Measurements from ENCODE around the gene GPR52. TPM values are rescaled to one million over a fixed set of nuclear protein-coding genes. Genes with fewer than 3 reads are reported as not detected.

GPR52 gene
- total RNA-seq, 1 donor from 2014 or later: 12.4 TPM

DNA sequence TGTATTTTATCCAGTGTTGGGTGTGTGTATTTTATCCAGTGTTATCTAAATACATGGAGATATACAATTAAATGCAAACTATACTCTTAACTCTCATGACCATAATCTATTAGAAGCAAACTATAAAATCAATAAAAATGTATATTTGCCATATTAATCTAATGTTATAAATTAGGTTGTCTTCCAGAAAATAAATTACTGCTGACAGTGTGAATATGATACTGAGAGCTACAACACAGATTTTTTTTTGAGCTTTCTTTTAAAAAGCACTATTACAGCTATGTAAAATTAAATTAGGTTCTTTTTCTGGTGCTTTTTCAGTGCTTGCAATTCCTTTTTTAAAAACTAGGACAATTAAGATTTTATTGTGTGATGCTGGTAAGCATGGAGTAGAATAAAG lies 19.0 kb upstream of the GPR52 start:
- ChIA-PET CTCF (no interaction called here), POLR2A (no interaction called here)
- H3K9me3 Mint-ChIP-seq: no peaks in the 10 kb centered on the region
- no peak for ATAC-seq (ENCODE audit: low read depth)
- peaks cover 9% of the 10 kb centered on the region for H3K4me1 Mint-ChIP-seq
- TF ChIP-seq, protein P1, sequence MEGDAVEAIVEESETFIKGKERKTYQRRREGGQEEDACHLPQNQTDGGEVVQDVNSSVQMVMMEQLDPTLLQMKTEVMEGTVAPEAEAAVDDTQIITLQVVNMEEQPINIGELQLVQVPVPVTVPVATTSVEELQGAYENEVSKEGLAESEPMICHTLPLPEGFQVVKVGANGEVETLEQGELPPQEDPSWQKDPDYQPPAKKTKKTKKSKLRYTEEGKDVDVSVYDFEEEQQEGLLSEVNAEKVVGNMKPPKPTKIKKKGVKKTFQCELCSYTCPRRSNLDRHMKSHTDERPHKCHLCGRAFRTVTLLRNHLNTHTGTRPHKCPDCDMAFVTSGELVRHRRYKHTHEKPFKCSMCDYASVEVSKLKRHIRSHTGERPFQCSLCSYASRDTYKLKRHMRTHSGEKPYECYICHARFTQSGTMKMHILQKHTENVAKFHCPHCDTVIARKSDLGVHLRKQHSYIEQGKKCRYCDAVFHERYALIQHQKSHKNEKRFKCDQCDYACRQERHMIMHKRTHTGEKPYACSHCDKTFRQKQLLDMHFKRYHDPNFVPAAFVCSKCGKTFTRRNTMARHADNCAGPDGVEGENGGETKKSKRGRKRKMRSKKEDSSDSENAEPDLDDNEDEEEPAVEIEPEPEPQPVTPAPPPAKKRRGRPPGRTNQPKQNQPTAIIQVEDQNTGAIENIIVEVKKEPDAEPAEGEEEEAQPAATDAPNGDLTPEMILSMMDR (IDR thresholded peaks at IDR 0.05): no peak
- intact Hi-C loops (cut with micrococcal nuclease): no loop called here
- no peaks in the 10 kb centered on the region for H3K27me3 Mint-ChIP-seq
- H3K27ac Mint-ChIP-seq: no peak overlapping the region
- DNase-seq: no peak
- no peak overlapping the region for H3K4me3 Mint-ChIP-seq
- peaks cover 9% of the 10 kb centered on the region for H3K36me3 Mint-ChIP-seq (ENCODE audit: low read depth)

DNA sequence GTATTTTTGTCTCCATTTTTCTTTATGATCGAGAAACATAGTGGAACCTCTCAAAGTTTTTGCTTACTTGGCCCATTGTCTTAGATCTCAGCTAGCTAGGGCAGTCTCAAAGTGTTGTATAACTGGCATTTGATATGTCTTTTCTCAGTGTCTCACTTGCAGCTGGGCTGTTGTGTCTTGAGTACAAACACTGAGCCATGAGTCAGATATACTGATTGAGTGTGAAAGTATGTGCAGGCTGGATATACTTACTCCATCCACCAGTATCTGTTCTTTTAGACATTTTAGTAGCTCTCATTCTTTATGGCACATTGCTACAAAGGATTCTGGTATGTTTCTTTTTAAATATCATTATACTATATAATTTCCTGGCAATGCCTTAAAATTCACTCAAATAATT lies 14.3 kb upstream of the GPR52 start:
- TF ChIP-seq, protein P1 (IDR thresholded peaks at IDR 0.05): no peak
- Mint-ChIP-seq H3K9me3 (no peaks in the 10 kb centered on the region), H3K4me1 (no peaks in the 10 kb centered on the region), H3K27me3 (no peaks in the 10 kb centered on the region), H3K36me3 (ENCODE audit: low read depth) (peaks cover 18% of the 10 kb centered on the region), H3K4me3 (no peak overlapping the region), H3K27ac (no peak overlapping the region)
- ATAC-seq (ENCODE audit: low read depth): no peak
- intact Hi-C loops (cut with micrococcal nuclease): no loop called here
- POLR2A ChIA-PET: no interaction called here
- CTCF ChIA-PET: no interaction called here
- no peak for DNase-seq

DNA sequence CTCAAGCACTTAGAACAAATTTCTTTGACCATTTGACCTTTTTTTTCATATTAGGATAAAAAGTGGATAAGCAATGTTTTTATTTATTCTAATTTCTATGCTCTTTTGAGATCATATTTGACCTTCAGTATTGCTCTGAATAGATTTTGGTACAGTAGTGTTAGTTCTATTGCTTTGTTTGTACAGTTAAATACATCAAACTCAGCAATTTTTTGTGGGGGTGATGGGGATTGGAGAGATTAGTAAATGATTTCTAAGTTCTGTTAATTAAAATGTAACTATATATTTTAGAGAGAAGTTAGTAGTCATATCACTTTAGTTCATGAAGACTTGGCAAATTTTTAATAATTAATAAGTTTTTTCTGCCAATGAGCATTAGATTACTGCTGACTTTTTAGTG lies 2.4 kb upstream of the GPR52 start:
- POLR2A ChIA-PET: no interaction called here

DNA sequence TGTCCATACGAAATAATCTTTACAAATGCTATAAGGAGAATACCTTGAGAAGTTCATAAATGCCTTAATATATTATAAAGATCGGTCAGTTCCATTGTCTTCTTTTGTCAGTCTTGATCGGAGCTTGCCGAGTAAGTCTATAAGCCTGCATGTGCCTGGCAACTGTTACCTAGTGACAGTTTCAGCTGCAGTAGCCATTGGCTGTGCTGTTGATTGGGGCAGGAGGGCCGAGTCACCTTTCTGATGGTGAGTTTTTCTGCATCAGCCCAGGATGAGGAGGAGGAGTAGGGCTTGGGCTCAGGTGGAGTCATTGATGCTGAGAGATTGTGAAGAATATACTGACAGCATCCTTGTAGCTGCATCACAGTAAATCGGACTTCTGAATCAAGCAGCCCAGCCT lies 1.9 kb upstream of the GPR52 start:
- H3K4me3 Mint-ChIP-seq: no peak overlapping the region
- peaks cover 2% of the 10 kb centered on the region for H3K9me3 Mint-ChIP-seq
- TF ChIP-seq, protein P1 (IDR thresholded peaks at IDR 0.05): no peak
- POLR2A ChIA-PET: no interaction called here
- intact Hi-C loops (cut with micrococcal nuclease): no loop called here
- DNase-seq (no peak), ATAC-seq (ENCODE audit: low read depth) (no peak)
- H3K36me3 Mint-ChIP-seq (ENCODE audit: low read depth): peaks cover 16% of the 10 kb centered on the region
- H3K4me1 Mint-ChIP-seq: peaks cover 5% of the 10 kb centered on the region
- CTCF ChIA-PET: no interaction called here
- no peak overlapping the region for H3K27ac Mint-ChIP-seq
- H3K27me3 Mint-ChIP-seq: no peaks in the 10 kb centered on the region

More for the DNA sequence above, 2.4 kb upstream of the GPR52 start:
- H3K36me3 Mint-ChIP-seq (ENCODE audit: low read depth): peaks cover 16% of the 10 kb centered on the region
- H3K4me1 Mint-ChIP-seq: peaks cover 5% of the 10 kb centered on the region
- H3K9me3 Mint-ChIP-seq: peaks cover 2% of the 10 kb centered on the region
- CTCF ChIA-PET: no interaction called here
- no peak for DNase-seq
- no peak overlapping the region for H3K4me3 Mint-ChIP-seq
- intact Hi-C loops (cut with micrococcal nuclease): no loop called here
- no peak for ATAC-seq (ENCODE audit: low read depth)
- no peak overlapping the region for H3K27ac Mint-ChIP-seq
- TF ChIP-seq, protein P1 (IDR thresholded peaks at IDR 0.05): no peak
- H3K27me3 Mint-ChIP-seq: no peaks in the 10 kb centered on the region

DNA sequence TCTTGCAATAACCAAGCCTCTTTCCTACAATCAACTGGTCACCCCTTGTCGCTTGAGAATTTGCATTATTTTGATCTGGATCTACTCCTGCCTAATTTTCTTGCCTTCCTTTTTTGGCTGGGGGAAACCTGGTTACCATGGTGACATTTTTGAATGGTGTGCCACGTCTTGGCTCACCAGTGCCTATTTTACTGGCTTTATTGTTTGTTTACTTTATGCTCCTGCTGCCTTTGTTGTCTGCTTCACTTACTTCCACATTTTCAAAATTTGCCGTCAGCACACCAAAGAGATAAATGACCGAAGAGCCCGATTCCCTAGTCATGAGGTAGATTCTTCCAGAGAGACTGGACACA lies 743 bp downstream of the GPR52 start:
- H3K36me3 Mint-ChIP-seq (ENCODE audit: low read depth): peaks cover 16% of the 10 kb centered on the region
- TF ChIP-seq, protein P1 (IDR thresholded peaks at IDR 0.05): no peak
- POLR2A ChIA-PET: no interaction called here
- H3K4me1 Mint-ChIP-seq: peaks cover 5% of the 10 kb centered on the region
- ATAC-seq (ENCODE audit: low read depth) (no peak), DNase-seq (no peak)
- no peak overlapping the region for H3K4me3 Mint-ChIP-seq
- CTCF ChIA-PET: no interaction called here
- no peak overlapping the region for H3K27ac Mint-ChIP-seq
- no peaks in the 10 kb centered on the region for H3K9me3 Mint-ChIP-seq
- no peaks in the 10 kb centered on the region for H3K27me3 Mint-ChIP-seq
- intact Hi-C loops (cut with micrococcal nuclease): no loop called here

Measured in activated B cell treated with CpG ODN at 0.5 μM for 24 hours (primary cell).